Esophagus muscularis mucosa (tissue), 3 donors: Measurements from ENCODE around the gene ANO4.

Source experiments
- CTCF ChIP-seq, 3 experiments: fragments of 200-600 bp in 2 of 3; fragments of 450-650 bp in 1 of 3; sonication (generic) in 2 of 3; IDR thresholded peaks; one replicate each; pipeline ENCODE4 v1.5.1; 2017 to 2019; ENCODE audit warnings: antibody characterized with exemption in 3 of 3, mild to moderate bottlenecking in 2 of 3, moderate library complexity in 1 of 3
- EP300 ChIP-seq: sonication (generic); formaldehyde crosslinking; IDR thresholded peaks from one replicate; pipeline ENCODE4 v1.6.1; 2017; ENCODE audit warnings: antibody characterized with exemption

- TF ChIP-seq EP300 = no peak
- TF ChIP-seq CTCF (IDR thresholded peaks at IDR 0.05) = no peak
Measured at GRCh38 chr12:101108130-101108529, 313.6 kb downstream of the ANO4 start.
